ENCODE data around the gene FAM222B. TPM values are rescaled to one million over a fixed set of nuclear protein-coding genes. Genes with fewer than 3 reads are reported as not detected.
A peak's percentile ranks its signal among the peaks of the same experiment; 100 is the strongest.

The FAM222B gene
- total and polyA plus RNA-seq, 3 experiments from 2014 or later, result 19.3 to 21.5 (median 20.6) TPM

DNA sequence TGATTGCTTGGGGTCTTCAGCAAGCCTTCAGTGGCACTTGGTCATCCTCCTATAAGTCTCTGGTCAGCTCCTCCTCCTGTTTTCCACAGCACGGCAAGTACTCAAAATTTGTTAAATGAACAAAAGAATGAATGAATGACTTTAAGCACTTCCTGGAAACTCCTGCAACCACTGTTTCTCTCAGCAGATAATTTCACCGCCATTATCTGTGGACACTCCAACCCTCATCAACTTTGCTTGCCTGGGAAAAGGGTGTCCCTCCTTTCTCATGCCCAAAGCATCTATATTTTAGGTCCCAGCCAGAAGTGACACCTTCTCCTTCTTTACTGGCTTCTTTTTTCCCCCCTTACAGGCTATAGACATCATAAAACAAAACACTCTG lies 135.3 kb downstream of the FAM222B start:
- H3K36me3 ChIP-seq (ENCODE audit: insufficient read depth, low read length), result peaks cover 10% of the 10 kb centered on the region
- peaks cover 10% of the 10 kb centered on the region for H3K4me1 ChIP-seq (ENCODE audit: insufficient read depth, low read length)
- H3K27me3 ChIP-seq (ENCODE audit: insufficient read depth, low read length, poor library complexity, severe bottlenecking), result no peaks in the 10 kb centered on the region
- H3K4me3 ChIP-seq (ENCODE audit: low read length), result no peak overlapping the region
- ChIA-PET POLR2A (interaction anchor here (1.1 kb wide), 1 partner anchor 12 kb away, joined by 4 read pairs; the partner anchor contains the start of gene RPL23A), CTCF (no interaction called here)
- DNase-seq, result no peak
- Mint-ChIP-seq H3K27ac (peak overlapping the region in 5 of 8 donors; percentile 6 to 75 (median 24)), H3K9me3 (no peaks in the 10 kb centered on the region), H3K36me3 (peaks cover 0 to 33% (median 4%) of the 10 kb centered on the region in 3 donors), H3K27me3 (peaks cover 0 to under 1% of the 10 kb centered on the region in 2 donors), H3K4me1 (peaks cover 10 to 18% (median 17%) of the 10 kb centered on the region in 3 donors), H3K4me3 (peak overlapping the region in 1 of 7 donors; percentile 50)
- no peak overlapping the region for H3K27ac ChIP-seq (ENCODE audit: low read depth, low read length)
- H3K9me3 ChIP-seq (ENCODE audit: low read length), result no peaks in the 10 kb centered on the region

- ChIA-PET CTCF (no interaction called here), POLR2A (no interaction called here)
- Histone ChIP-seq H3K36me3 (ENCODE audit: insufficient read depth, low read length) (peaks cover 16% of the 10 kb centered on the region), H3K4me1 (ENCODE audit: insufficient read depth, low read length) (peaks cover 4% of the 10 kb centered on the region), H3K27me3 (ENCODE audit: insufficient read depth, low read length, poor library complexity, severe bottlenecking) (no peaks in the 10 kb centered on the region), H3K27ac (ENCODE audit: low read depth, low read length) (no peak overlapping the region), H3K4me3 (ENCODE audit: low read length) (no peak overlapping the region), H3K9me3 (ENCODE audit: low read length) (no peaks in the 10 kb centered on the region)
- DNase-seq, result no peak
- H3K4me1 Mint-ChIP-seq, result peaks cover 7 to 12% (median 11%) of the 10 kb centered on the region in 3 donors
- peak overlapping the region in 3 of 8 donors; percentile 6 to 75 (median 17) for H3K27ac Mint-ChIP-seq
- peaks cover 0 to 2% (median 0%) of the 10 kb centered on the region in 5 donors for H3K9me3 Mint-ChIP-seq
- H3K4me3 Mint-ChIP-seq, result peak overlapping the region in 1 of 7 donors; percentile 50
- H3K27me3 Mint-ChIP-seq, result no peaks in the 10 kb centered on the region
- peaks cover 0 to 37% (median 6%) of the 10 kb centered on the region in 3 donors for H3K36me3 Mint-ChIP-seq
Measured at GRCh38 chr17:28706471-28707338, 135.9 kb downstream of the FAM222B start.

Other genes starting within 250 kb of the FAM222B start
- 10 to 100 TPM; 77.8 to 79.7 TPM for gene SPAG5, start 243.8 kb downstream of the FAM222B start, total RNA-seq
- 3.5 TPM for gene SPAG5, start 243.8 kb downstream of the FAM222B start, polyA plus RNA-seq
- gene RSKR, start 228.6 kb downstream of the FAM222B start, total RNA-seq, result 10 to 100 TPM; 18.4 to 19.3 TPM
- gene RSKR, start 228.6 kb downstream of the FAM222B start, polyA plus RNA-seq, result 0.22 TPM
- 100 to 1,000 TPM; 176 to 192 TPM for gene BLTP2, start 197.6 kb downstream of the FAM222B start, total RNA-seq
- 44.5 TPM for gene BLTP2, start 197.6 kb downstream of the FAM222B start, polyA plus RNA-seq
- 10 to 100 TPM; 51.4 to 55.1 TPM for gene SDF2, start 180.9 kb downstream of the FAM222B start, total RNA-seq
- gene SDF2, start 180.9 kb downstream of the FAM222B start, polyA plus RNA-seq, result 94.9 TPM
- 10 to 100 TPM; 80.0 to 88.4 TPM for gene SUPT6H, start 180.6 kb downstream of the FAM222B start, total RNA-seq
- 20.1 TPM for gene SUPT6H, start 180.6 kb downstream of the FAM222B start, polyA plus RNA-seq
- 1 to 10 TPM; 4.7 to 4.9 TPM for gene PROCA1, start 130.9 kb downstream of the FAM222B start, total RNA-seq
- 1.2 TPM for gene PROCA1, start 130.9 kb downstream of the FAM222B start, polyA plus RNA-seq
- 1 to 10 TPM; 7.9 to 8.3 TPM for gene RAB34, start 124.9 kb downstream of the FAM222B start, total RNA-seq
- gene RAB34, start 124.9 kb downstream of the FAM222B start, polyA plus RNA-seq, result 2.6 TPM
- 1,000 to 10,000 TPM; 2,670 to 2,692 TPM for gene RPL23A, start 122.8 kb downstream of the FAM222B start, total RNA-seq
- gene RPL23A, start 122.8 kb downstream of the FAM222B start, polyA plus RNA-seq, result 5,358 TPM
- 10 to 100 TPM; 36.5 to 38.9 TPM for gene TLCD1, start 116.6 kb downstream of the FAM222B start, total RNA-seq
- gene TLCD1, start 116.6 kb downstream of the FAM222B start, polyA plus RNA-seq, result not detected
- 1 to 10 TPM; 8.0 to 8.8 TPM for gene NEK8, start 114.0 kb downstream of the FAM222B start, total RNA-seq
- 2.5 TPM for gene NEK8, start 114.0 kb downstream of the FAM222B start, polyA plus RNA-seq
- gene TRAF4, start 98.8 kb downstream of the FAM222B start, total RNA-seq, result 100 to 1,000 TPM; 176 to 182 TPM
- 2.7 TPM for gene TRAF4, start 98.8 kb downstream of the FAM222B start, polyA plus RNA-seq
- 10 to 100 TPM; 84.1 to 86.2 TPM for gene ERAL1, start 12.2 kb upstream of the FAM222B start, total RNA-seq
- 44.7 TPM for gene ERAL1, start 12.2 kb upstream of the FAM222B start, polyA plus RNA-seq
- gene FLOT2, start 54.9 kb upstream of the FAM222B start, total RNA-seq, result 100 to 1,000 TPM; 113 to 115 TPM
- 268 TPM for gene FLOT2, start 54.9 kb upstream of the FAM222B start, polyA plus RNA-seq
- 10 to 100 TPM; 32.6 to 34.7 TPM for gene DHRS13, start 60.3 kb upstream of the FAM222B start, total RNA-seq
- 26.5 TPM for gene DHRS13, start 60.3 kb upstream of the FAM222B start, polyA plus RNA-seq
- 10 to 100 TPM; 58.1 to 62.1 TPM for gene PHF12, start 108.7 kb upstream of the FAM222B start, total RNA-seq
- gene PHF12, start 108.7 kb upstream of the FAM222B start, polyA plus RNA-seq, result 11.6 TPM
- not detected for gene SEZ6, start 163.2 kb upstream of the FAM222B start, total RNA-seq
- 1.6 TPM for gene SEZ6, start 163.2 kb upstream of the FAM222B start, polyA plus RNA-seq
- gene PIPOX, start 200.4 kb upstream of the FAM222B start, total RNA-seq, result 1 to 10 TPM; 1.8 to 2.2 TPM
- gene PIPOX, start 200.4 kb upstream of the FAM222B start, polyA plus RNA-seq, result 0.99 TPM

All from CD8-positive, alpha-beta memory T cell (primary cell).